MM.1S (cell line): ENCODE results near the gene SLC24A3.

ENCODE experiments used
- DNase-seq: peaks from one replicate; pipeline ENCODE4 v3.0.0-alpha.2; 2015
- H2AFZ ChIP-seq: fragments of 300-600 bp; sonication (generic); 2 replicates; pipeline ENCODE4 v1.6.0; 2016; ENCODE audit warnings: antibody characterized with exemption, low read length
- H3F3A ChIP-seq: fragments of 300-600 bp; sonication (generic); 2 replicates; pipeline ENCODE4 v1.6.1; 2016; ENCODE audit warnings: mild to moderate bottlenecking, antibody characterized with exemption, low read length, moderate library complexity, mixed read lengths; ENCODE audit not compliant: insufficient read depth
- H3K27ac ChIP-seq: fragments of 300-600 bp; sonication (generic); 2 replicates; pipeline ENCODE4 v1.5.1; 2016; ENCODE audit warnings: mild to moderate bottlenecking, low read length
- H3K27me3 ChIP-seq: fragments of 300-600 bp; sonication (generic); replicated peaks from 2 replicates; pipeline ENCODE4 v1.6.0; 2016; ENCODE audit warnings: low read length; ENCODE audit not compliant: insufficient read depth
- H3K36me3 ChIP-seq: fragments of 300-600 bp; sonication (generic); replicated peaks from 2 replicates; pipeline ENCODE4 v1.6.1; 2016; ENCODE audit warnings: mild to moderate bottlenecking, low read length, mixed read lengths; ENCODE audit not compliant: insufficient read depth
- H3K4me1 ChIP-seq: fragments of 300-600 bp; sonication (generic); 2 replicates; pipeline ENCODE4 v1.6.1; 2016; ENCODE audit warnings: low read length, mixed read lengths
- H3K4me2 ChIP-seq: fragments of 300-600 bp; sonication (generic); 2 replicates; pipeline ENCODE4 v1.6.0; 2016; ENCODE audit warnings: low read depth, low read length
- H3K4me3 ChIP-seq: fragments of 300-600 bp; sonication (generic); 2 replicates; pipeline ENCODE4 v1.5.1; 2016; ENCODE audit warnings: low read length, mixed read lengths
- H3K79me2 ChIP-seq: fragments of 300-600 bp; sonication (generic); 2 replicates; pipeline ENCODE4 v1.6.1; 2016; ENCODE audit warnings: mixed run types, low read length, mixed read lengths
- H3K9ac ChIP-seq: fragments of 300-600 bp; sonication (generic); 2 replicates; pipeline ENCODE4 v1.6.1; 2016; ENCODE audit warnings: low read length, mixed read lengths
- H3K9me2 ChIP-seq: fragments of 300-600 bp; sonication (generic); replicated peaks from 2 replicates; pipeline ENCODE4 v1.6.1; 2016; ENCODE audit warnings: mild to moderate bottlenecking, low read length, mixed read lengths; ENCODE audit not compliant: insufficient read depth
- H3K9me3 ChIP-seq: fragments of 300-600 bp; sonication (generic); replicated peaks from 2 replicates; pipeline ENCODE4 v1.6.1; 2016; ENCODE audit warnings: mild to moderate bottlenecking, low read length, mixed read lengths; ENCODE audit not compliant: insufficient read depth
- H4K20me1 ChIP-seq: fragments of 300-600 bp; sonication (generic); 2 replicates; pipeline ENCODE4 v1.6.1; 2016; ENCODE audit warnings: mild to moderate bottlenecking, low read length, moderate library complexity, mixed read lengths; ENCODE audit not compliant: insufficient read depth
- CTCF ChIP-seq: fragments of 300-600 bp; sonication (generic); IDR thresholded peaks from 2 replicates; pipeline ENCODE4 v1.5.1; 2016; ENCODE audit warnings: antibody characterized with exemption, low read length, mixed read lengths
- EZH2 ChIP-seq: fragments of 300-600 bp; sonication (generic); optimal IDR thresholded peaks from 2 replicates; pipeline ENCODE3; 2017; ENCODE audit warnings: low read depth, mild to moderate bottlenecking, antibody characterized with exemption, low read length, mixed read lengths
- EZH2phosphoT487 ChIP-seq: fragments of 300-600 bp; sonication (generic); IDR thresholded peaks from 2 replicates; pipeline ENCODE4 v1.6.1; 2018; ENCODE audit warnings: antibody characterized with exemption, low read length

Gene SLC24A3

GRCh38 chr20:19562426-19562825, 350.0 kb downstream of the SLC24A3 start:
- H3K4me3 ChIP-seq: no peak overlapping the region
- H3K27me3 ChIP-seq: no peaks in the 10 kb centered on the region
- no peaks in the 10 kb centered on the region for H3K79me2 ChIP-seq
- H3K9me2 ChIP-seq: no peaks in the 10 kb centered on the region
- no peak for DNase-seq
- no peaks in the 10 kb centered on the region for H3F3A ChIP-seq
- H3K9me3 ChIP-seq: no peaks in the 10 kb centered on the region
- no peaks in the 10 kb centered on the region for H4K20me1 ChIP-seq
- H3K36me3 ChIP-seq: no peaks in the 10 kb centered on the region
- no peak overlapping the region for H2AFZ ChIP-seq
- no peak overlapping the region for H3K27ac ChIP-seq
- no peaks in the 10 kb centered on the region for H3K4me1 ChIP-seq
- no peak overlapping the region for H3K9ac ChIP-seq
- no peak for TF ChIP-seq CTCF
- TF ChIP-seq EZH2: no peak
- no peak for TF ChIP-seq EZH2phosphoT487
- no peak overlapping the region for H3K4me2 ChIP-seq

GRCh38 chr20:19564261-19564660, 351.8 kb downstream of the SLC24A3 start:
- Histone ChIP-seq H3K79me2 (no peaks in the 10 kb centered on the region), H3K9ac (no peak overlapping the region), H3K4me2 (no peak overlapping the region), H4K20me1 (no peaks in the 10 kb centered on the region), H3F3A (no peaks in the 10 kb centered on the region), H3K36me3 (no peaks in the 10 kb centered on the region), H2AFZ (no peak overlapping the region), H3K27me3 (no peaks in the 10 kb centered on the region), H3K4me3 (no peak overlapping the region), H3K27ac (no peak overlapping the region), H3K9me3 (no peaks in the 10 kb centered on the region), H3K9me2 (no peaks in the 10 kb centered on the region), H3K4me1 (no peaks in the 10 kb centered on the region)
- TF ChIP-seq EZH2phosphoT487 (no peak), EZH2 (no peak)
- DNase-seq: no peak

DNA sequence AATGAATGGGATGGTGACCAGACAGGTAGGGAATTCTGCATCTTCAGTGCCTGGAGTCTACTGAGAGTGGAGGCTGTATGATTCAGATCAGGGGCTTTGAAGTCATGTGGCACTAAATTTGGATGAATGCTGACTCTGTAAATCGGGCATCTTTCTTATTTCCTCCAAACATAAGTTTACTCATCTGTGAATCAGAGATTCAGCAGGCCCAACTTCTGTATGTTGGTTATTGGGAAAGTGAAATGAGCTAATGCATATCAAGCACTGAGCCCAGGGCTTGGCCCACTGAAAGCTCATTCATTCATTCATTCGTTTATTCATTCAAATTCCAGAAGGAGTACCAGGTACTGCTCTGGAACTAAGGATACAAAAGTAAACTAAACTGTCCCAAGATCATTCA, 353.3 kb downstream of the SLC24A3 start:
- no peaks in the 10 kb centered on the region for H3K36me3 ChIP-seq
- no peaks in the 10 kb centered on the region for H3K9me3 ChIP-seq
- no peak for DNase-seq
- no peaks in the 10 kb centered on the region for H4K20me1 ChIP-seq
- H3K4me2 ChIP-seq: no peak overlapping the region
- no peak overlapping the region for H3K9ac ChIP-seq
- H3K27me3 ChIP-seq: no peaks in the 10 kb centered on the region
- no peaks in the 10 kb centered on the region for H3F3A ChIP-seq
- no peak overlapping the region for H2AFZ ChIP-seq
- H3K4me1 ChIP-seq: 0 out of 2 replicates have a peak, but pooled peaks cover under 1% of the 10 kb centered on the region
- no peak overlapping the region for H3K4me3 ChIP-seq
- no peaks in the 10 kb centered on the region for H3K79me2 ChIP-seq
- no peak overlapping the region for H3K27ac ChIP-seq
- TF ChIP-seq EZH2: no peak
- TF ChIP-seq CTCF: no peak
- TF ChIP-seq EZH2phosphoT487: no peak
- H3K9me2 ChIP-seq: no peaks in the 10 kb centered on the region

GRCh38 chr20:19566226-19566945, 353.9 kb downstream of the SLC24A3 start:
- no peak for DNase-seq
- H3K4me1 ChIP-seq: peaks cover 7% of the 10 kb centered on the region
- H3K36me3 ChIP-seq: no peaks in the 10 kb centered on the region
- no peaks in the 10 kb centered on the region for H3K27me3 ChIP-seq
- no peaks in the 10 kb centered on the region for H3K79me2 ChIP-seq
- H3K9me2 ChIP-seq: no peaks in the 10 kb centered on the region
- no peak overlapping the region for H3K27ac ChIP-seq
- H3K9ac ChIP-seq: no peak overlapping the region
- no peaks in the 10 kb centered on the region for H3K9me3 ChIP-seq
- TF ChIP-seq EZH2: no peak
- no peak for TF ChIP-seq EZH2phosphoT487
- no peak for TF ChIP-seq CTCF
- no peak overlapping the region for H2AFZ ChIP-seq
- no peak overlapping the region for H3K4me3 ChIP-seq
- no peak overlapping the region for H3K4me2 ChIP-seq
- H4K20me1 ChIP-seq: no peaks in the 10 kb centered on the region
- no peaks in the 10 kb centered on the region for H3F3A ChIP-seq
